Stimulated activated naive CD8-positive, alpha-beta T cell treated with anti-CD3 and anti-CD28 coated beads, Interleukin-15, Interleukin-2, amounts not matched to agents 100 U/mL and 50 U/mL, for 24 hours (primary cell): Measurements from ENCODE around the gene NMUR1.
A peak's percentile ranks its signal among the peaks of the same experiment; 100 is the strongest.

ENCODE experiments used
- ATAC-seq: fragments of 150-1000 bp; cut with Tn5 transposase; one replicate; pipeline ENCODE4 v1.10.0; 2021
- DNase-seq: peaks from one replicate; pipeline ENCODE4 v3.0.0; 2021

NMUR1 gene

DNA sequence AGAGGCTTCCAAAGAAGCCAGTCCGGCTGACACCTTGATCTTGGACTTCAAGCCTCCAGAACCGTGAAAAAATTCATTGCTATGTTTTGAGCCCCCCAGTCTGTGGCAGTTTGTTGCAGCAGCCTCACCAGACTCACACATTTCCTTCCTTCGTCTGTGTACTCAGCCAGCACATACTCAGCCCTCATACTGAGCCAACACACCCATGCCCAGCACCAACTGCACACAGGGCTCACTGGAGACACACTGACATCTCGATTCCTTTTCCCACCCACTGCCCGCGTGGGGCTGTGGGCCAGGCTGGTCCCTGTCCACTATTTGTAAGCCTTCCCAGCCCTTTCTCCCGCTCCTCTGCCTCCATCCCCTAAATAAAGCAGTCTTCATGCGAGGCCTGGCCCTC is 24.1 kb upstream of the NMUR1 start:
- DNase-seq (no peak), ATAC-seq (no peak)

DNA sequence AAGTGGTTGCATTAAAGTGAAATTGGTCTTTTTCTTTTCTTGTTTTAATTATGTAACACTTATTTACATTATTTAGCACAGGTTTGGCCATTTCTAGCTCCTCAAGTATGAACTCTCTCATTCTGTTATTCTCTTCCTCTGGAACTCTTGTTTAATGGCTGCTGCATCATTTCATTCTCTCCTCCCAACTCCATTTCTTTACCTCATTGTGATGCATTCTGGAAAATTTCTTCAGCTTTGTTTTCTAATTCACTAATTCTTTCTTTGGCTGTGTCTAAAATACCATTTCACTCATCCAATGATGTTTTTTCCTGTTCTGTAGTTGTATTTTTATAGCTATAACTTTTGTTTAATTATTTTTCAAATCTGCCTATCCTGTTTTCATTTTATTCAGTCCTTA is 22.5 kb upstream of the NMUR1 start:
- ATAC-seq (no peak), DNase-seq (no peak)

DNA sequence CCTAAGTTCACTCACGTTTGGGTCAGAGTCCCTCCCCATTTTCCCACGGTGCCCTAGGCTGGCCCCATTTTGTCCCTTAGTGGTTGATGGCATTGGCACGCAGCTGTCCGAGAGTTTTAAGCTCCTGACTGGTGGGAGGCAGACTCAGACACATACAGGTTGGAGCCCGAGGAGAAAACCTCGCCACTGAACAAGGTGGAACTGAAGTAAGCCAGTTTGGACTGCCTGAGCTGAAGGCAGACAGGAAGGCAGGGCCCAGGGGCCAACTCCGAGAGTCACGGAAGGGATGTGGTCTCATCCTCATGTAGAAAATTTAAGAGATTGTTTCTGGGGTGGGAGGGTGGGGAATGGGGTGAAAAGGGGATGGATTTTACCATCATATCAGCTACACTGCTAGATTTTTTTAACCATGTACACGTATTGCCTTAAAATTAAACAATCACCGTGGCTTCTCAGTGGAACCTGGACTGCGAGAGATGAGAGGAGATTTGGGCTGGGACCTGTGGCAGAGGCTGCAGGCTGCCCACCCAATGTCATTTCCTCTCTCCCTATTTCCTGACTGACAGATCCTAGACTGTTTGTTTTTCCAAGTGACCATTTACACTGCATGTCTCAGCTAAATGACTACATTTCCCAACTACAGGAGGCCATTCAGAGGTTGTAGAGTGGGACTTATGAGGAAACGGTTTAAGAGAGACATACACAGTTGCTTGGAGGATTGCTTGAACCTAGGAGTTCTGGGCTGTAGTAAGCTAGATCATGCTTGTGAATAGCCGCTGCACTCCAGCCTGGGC is 19.4 kb upstream of the NMUR1 start:
- no peak for ATAC-seq
- DNase-seq, result no peak

DNA sequence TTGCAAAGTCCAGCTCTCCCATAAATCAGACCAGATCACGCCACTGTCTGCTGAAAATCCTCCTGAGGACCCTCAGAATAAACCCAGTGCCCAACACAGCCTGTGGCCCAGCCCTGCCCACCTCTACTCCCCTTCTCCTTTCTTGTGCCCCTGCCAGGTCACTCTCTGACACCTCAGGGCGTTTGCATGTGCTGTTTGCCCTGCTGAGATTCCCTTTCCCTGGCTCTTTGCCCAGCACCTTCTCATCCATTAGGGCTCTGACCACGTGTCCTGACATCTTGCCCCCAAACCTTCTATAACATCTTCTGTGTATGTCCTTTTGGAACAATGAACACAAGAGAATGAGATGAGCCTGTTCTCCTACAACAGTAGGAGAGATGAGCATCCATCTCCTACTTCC is 18.5 kb upstream of the NMUR1 start:
- ATAC-seq (no peak), DNase-seq (no peak)

DNA sequence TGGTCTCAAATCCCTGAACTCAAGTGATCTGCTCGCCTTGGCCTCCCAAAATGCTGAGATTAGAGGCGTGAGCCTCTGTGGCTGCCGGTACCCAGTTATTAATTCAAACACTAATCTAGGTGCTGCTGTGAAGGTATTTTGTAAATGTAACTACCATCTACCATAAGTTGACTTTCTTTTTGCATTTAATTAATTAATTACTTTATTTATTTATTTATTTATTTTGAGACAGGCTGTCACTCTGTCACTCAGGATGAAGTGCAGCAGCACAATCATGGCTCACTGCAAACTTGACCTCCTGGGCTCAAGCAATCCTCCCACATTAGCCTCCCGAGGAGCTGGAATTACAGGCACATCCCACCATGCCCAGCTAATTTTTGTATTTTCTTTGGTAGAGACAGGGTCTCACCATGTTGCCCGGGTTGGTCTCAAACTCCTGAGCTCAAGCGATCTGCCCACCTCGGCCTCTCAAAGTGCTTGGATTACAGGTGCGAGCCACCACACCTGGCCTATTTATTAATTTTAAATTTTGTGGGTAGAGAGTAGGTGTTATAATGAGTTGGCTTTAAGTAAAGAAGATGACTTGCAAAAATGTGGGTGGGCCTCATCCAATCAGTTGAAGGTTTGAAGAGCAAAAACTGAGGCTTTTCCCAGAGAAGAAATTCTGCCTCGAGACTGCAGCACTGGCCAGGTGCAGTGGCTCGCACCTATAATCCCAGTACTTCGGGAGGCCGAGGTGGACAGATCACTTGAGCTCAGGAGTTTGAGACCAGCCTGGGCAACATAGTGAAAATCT is 17.3 kb upstream of the NMUR1 start:
- no peak for DNase-seq

DNA sequence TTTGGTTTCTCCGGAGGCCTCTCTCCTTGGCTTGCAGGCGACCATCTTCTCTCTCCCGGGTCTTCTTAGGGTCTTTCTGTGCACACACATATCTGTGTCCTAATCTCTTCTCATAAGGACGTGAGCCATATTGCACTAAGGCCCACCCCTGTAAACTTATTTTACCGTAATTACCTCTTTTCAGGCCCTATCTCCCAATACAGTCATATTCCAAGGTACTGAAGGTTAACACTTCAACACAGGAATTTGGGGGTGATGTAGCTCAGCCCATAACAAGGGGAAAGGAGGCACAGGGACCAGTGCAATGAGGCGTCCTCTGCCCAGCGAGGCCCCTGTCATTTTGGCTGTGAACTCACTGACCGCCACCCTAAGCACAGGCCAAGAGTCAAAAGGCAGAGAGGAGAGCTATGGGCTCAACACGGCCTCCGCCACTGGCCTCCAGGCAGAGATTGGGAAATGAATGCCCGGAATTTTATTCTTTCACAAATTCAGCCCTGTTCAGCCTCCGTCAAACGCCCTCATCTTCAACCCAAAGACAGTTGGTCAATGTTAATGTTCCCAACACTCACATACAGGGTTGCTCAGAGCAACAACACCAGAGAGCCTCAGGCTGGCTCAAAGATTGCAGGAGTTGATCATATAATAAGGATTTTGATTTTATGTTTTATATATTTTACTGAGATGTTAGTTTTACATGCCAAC is 15.9 kb upstream of the NMUR1 start:
- ATAC-seq (no peak), DNase-seq (no peak)

More for the DNA sequence above, 17.3 kb upstream of the NMUR1 start:
- ATAC-seq, result no peak

DNA sequence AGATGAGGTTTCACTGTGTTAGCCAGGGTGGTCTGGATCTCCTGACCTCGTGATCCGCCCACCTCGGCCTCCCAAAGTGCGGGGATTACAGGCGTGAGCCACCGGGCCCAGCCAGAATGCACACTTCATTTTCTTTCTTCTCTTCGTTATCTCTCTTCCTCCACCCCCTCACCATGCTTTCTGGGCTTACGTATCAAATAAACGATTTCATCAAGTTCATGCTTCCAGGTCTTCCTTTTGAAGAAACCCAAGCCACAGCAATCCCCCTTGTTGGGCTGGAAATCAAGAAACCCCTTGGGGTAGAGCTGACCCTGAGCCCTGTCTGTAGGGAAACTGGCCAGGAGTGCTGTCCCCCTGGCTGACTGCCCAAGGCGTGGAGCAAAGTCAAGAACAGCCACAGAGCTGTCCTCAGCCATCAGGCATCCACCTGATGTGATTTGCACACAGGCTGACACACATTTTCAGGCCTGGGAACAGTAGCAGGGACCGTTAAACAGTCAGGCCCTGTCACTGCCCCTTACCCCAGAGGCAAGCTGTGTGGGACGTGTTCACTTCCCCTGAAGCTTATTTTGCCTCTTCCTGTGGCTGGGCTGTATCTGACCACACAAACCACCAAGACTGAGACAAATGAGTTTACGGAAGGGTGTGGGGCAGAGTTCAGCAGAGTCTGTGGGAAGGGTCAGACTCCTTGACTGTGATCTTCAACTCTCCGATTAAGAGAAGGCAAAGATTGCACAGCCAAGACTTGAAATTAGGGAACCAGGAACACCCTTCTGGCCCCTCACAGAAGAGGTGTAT is 15.1 kb upstream of the NMUR1 start:
- DNase-seq (peak; percentile 75), ATAC-seq (peak; percentile 99)

DNA sequence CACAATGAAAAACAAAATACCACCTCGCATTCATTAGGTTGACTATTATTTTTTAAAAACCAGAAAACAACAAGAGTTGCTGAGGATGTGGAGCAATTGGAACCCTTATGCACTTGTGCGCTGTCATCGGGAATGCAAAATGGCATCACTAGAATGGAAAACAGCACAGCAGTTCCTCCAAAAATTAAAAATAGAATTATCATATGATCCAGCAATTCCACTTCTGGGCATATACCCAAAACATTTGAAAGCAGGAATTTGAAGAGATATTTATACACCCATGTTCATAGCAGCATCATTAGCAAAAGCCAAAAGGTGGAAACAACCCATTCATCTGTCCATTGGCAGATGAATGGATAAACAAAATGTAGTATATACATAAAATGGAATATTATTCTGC is 11.9 kb upstream of the NMUR1 start:
- ATAC-seq, result no peak

DNA sequence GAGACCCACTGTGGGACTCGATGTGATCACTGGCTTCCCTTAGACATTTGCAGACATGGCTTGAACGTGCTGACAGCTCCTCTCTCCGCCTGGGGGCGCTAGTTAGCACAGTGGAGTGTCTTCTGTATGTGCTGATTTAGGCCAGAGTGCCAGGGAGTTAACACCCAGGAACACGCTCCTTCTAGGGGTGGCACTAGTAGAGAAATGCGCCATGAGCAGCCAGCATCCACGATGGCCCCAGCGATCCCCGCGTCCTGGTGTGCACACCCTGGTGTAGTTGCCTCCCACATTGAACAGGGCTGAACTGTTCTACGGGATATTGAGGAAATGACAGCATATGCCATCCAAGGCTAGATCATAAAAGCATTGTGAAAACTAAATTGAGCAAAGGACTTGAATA is 11.4 kb upstream of the NMUR1 start:
- ATAC-seq, result no peak
- DNase-seq, result no peak

More for the DNA sequence above, 11.9 kb upstream of the NMUR1 start:
- DNase-seq, result no peak

DNA sequence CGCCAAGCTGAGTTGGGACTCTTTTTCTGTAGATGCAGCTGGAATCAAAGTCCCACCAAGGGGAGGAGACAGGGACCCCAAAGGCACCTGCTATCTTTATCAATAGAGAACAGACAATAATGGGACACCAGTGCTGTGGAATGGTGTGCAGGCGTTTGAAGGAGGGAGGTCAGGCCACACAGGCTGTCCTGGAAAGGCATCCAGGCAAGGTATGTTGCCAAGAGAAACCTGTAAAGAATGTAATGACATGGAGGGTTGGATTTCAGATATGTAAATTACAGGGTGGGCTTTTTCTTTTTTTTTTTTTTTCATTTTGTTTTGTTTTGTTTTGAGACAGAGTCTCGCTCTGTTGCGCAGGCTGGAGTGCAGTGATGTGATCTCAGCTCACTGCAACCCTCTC is 9.7 kb upstream of the NMUR1 start:
- ATAC-seq, result no peak
- DNase-seq, result no peak

DNA sequence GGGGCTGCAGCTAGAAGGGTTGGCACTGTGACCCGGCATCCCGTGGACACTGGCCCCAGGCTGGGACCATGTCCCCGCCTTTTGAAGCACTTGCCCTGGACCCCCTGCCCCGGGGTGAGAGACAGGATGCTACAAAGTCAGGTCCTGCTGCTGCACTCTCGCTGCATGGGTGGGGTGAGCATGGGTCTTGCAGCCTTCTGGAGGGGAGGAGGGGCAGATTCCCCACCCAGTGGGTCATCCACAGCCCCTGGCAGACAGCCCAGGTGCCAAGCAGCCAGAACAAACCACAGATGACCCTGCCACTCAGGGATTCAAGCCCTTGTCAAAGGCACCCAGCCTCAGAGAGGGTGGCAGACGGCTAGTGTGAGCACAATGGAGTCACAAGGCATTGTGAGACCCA is 5.7 kb upstream of the NMUR1 start:
- ATAC-seq, result no peak
- no peak for DNase-seq

DNA sequence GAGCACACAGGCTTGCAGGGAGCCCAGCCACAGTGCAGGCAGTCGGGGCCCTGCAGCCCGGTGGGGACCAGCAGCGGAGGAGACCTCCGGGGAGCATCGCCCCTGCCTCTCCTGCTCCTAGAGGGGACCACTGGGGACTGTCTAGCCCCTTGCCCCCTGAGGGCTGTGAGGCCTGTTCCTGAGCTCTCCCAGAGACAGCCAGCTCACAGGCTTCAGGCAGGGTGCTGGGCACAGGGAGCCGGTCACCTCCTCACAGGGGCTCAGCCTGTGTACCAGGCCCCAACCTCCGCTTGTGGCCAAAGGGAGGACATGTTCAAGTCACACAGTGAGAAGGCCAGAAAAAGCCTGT is 3.5 kb upstream of the NMUR1 start:
- ATAC-seq, result no peak
- DNase-seq, result no peak

DNA sequence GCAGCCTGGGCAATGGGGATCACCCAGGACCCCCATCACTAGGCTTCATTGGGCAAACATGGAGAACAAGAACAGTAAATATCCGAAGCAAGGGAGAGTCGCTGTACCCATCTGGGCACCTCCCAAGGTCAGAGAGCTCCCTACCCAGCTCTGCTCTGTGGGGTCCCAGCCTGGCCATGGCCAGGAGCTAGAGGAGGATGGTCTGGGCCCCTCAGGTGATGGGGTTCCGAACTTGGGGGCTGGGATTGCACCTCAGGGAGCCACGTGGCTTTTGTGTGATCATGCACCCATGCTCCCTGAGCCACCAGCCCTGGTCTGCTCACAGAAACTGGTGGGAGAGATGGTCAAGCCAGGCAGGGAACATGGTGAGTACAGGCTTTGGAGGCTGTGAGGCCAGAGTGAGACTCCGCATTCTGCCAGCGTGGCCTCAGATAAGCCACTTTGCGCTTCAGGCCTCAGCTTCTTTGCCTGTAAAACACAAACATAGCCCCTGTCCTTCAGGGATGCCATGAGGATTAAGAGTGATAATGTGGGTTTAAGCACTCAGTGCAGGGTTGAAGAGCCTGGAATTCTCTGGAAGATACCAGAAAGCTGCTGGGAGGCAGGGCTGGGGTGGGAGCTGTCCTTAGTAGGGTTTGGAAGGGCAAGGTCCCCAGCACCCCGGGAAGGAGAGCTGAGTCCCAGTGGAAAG is 3.0 kb upstream of the NMUR1 start:
- DNase-seq, result no peak
- ATAC-seq, result no peak

DNA sequence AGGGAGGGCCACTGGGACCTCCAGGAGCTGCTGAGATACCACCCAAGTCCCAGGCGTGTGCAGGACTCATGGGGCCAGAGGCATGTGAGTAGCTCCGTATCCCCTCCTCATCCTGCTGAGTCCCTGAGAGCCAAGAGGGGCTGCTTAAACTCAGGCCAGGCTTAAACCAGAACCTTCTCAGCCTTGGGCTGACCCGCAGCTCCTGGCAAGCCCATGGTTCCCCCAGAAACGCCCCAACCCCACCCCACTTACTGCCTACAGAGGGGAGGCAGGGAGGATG is 2.5 kb upstream of the NMUR1 start:
- no peak for ATAC-seq
- no peak for DNase-seq

DNA sequence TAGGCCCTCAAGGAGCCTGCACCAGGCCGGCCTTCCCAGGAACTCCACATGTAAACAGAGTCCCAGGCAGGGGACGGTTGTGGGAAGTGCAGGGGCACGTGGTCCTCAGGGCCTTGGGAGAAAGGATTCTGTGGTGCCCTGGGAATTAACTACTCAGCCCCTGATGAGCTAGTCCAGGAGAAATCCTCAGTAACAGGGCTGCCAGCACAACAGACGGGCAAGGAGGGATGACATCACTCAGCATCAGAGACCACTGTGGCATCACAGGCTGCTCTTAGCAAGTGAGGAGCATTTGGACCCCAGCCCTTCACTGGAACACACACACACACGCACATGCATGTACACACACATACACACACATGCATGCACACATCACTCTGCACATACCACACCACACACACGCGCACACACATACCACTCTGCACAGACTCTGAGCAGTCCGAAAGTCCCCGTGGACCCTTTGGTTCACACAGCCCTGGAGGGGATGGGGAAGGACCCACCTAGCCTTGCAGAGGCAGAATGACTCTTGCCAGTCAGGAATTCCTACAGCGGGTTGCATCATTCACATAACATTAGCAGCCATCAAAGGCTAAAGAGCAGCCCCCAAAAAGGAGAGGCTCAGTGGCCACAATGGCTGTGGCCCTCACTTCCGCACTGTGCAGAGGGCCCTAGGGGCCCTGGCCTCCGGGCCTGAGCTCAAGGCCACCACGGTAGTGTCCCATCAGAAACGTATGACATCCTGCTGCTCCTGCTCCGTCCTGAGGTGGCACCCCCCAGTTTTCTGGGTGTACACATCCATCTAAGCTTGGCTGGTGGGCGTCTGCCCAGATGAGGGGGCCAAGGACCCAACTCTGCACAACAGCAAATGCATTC is 1.9 kb upstream of the NMUR1 start:
- no peak for ATAC-seq
- DNase-seq, result no peak

DNA sequence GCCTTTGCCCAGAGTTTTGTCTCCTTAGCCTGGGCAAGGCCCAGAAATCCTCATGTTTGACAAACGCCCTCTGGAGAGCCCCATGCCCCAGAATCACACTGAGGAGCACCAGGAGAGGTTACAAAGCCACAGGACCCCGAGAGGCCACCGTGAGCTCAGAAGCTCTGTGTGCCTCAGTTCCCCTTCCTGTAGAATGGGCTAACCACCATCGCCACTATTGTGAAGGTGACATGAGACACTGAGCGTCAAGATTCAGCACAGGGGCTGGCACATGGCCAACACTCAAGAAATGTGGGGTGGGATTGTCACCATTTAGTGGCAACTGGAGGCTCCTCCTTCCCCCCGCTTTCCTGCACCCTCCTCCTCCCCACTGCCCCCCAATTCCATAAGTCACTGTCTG is 1.2 kb upstream of the NMUR1 start:
- DNase-seq (no peak), ATAC-seq (no peak)

DNA sequence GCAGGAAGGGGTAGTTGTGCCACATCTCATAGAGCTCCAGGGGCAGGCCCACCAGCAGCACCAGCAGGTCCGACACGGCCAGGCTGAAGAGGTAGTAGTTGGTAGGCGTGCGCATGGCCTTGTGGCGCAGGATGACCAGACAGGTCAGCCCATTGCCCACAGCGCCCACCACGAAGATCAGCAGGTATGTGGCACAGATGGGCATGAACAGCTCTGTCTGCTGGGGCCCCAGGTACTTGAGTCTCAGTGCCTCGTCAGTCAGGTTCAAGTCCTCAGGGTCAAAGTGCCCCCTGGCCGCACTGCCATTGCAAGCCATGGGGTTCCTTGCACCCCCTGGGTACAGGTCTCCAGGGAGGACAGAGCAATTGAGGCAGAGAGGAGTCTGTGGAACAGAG is 1.6 kb downstream of the NMUR1 start:
- no peak for ATAC-seq
- no peak for DNase-seq

DNA sequence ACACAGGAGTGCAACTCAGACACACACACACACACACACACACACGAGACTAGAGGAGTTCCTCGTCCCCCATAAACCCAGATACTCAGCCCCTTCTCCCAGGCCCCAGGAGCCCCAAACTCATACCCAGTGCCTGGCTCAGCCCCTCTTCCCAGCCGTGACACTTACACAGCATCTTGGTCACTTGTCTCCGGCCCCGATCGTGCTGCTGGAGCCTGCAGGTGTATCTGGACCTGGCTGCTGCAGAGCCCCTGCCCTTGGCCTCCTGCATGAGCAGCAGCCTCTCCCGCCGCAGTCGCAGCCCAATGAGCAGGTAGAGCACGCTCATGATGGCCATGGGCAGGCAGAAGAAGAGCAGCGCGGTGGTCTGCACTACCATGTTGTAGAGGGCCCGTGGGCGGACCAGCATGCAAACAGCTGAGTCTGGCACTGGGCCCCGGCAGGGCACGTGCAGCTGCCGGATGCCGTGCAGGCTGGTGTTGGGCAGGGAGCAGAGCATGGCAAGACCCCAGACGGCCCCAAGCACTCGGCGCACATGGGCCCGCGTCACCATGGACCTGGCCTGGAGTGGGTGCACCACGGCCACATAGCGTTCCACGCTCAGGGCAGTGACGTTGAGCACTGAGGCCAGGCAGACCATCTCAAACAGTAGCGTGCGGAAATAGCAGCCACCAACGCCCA is 2.1 kb downstream of the NMUR1 start:
- DNase-seq (no peak), ATAC-seq (no peak)

DNA sequence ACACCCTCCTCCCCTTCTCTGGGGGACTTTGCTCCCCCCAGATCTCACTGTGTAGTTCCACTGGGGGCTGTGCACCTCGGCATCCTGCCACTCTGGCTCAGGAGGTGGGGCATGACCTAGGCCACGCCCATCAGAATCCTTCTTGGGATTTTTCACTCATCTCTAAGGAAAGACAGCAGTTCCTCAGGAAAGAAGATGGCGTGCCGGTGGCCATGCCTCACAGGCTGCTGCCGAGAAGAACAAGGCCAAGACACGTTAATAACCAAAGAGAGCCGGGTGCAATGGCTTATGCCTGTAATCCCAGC is 3.2 kb downstream of the NMUR1 start:
- ATAC-seq (no peak), DNase-seq (no peak)

DNA sequence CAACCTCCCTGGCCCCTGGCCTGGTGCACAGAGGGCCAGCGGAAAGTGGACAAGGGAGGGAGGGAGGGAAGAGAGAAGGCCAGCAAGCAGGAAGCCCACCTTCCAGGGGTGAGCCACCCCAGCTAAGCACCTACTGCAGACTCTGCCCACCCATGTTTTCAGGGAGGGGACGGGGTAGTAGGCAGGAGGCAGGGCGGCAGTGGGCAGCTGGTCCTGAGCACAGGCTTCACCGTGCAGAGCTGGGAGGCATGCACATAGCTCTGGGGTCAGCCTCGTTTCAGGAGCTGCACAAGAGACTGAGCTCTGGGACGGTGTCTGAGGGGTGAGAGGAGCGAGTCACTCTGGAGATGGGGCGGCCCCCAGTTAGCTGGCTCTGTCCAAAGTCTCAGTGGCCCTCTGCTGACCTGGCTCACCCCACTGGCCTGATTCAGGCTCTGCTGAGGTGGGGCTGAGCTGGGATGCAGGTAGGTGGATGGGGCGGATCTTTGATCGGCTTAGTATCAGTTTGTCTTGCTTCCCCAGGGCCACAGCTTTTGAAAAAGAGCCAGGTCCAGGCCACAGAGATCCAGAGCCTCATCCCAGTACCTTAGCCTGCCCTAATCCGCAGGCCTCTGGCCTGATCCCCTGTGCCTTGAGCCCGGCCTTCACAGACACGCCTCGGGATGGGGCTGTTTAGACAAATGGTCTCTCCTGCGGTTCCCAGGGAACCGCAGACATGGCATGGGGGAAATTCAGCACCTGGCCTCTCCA is 3.7 kb downstream of the NMUR1 start:
- ATAC-seq (no peak), DNase-seq (no peak)
